NCI-H1417 (cell line): ENCODE measurements around the gene FAM204A.

Source experiments
- DNase-seq, 3 experiments: peaks; one replicate each; lab custom pipeline; 2025; lab: John Stamatoyannopoulos, UW

FAM204A gene

GRCh38 chr10:118341791-118342637 lies at the start of gene FAM204A:
Gene FAM204A (minus strand): TSS chr10:118342324. CDS start chr10:118336415, 5,909 bp downstream.
- peak; percentile 89 to 95 (median 90) for DNase-seq

GRCh38 chr10:118383699-118384098 lies 41.6 kb upstream of the FAM204A start:
- no peak for DNase-seq

- DNase-seq: no peak
These were observed 41.1 kb upstream of the FAM204A start for GRCh38 chr10:118383063-118383689.

- DNase-seq: no peak
These were observed 32.3 kb upstream of the FAM204A start for GRCh38 chr10:118374404-118374803.

GRCh38 chr10:118373786-118374185 lies 31.7 kb upstream of the FAM204A start:
- DNase-seq: no peak

GRCh38 chr10:118370499-118370898 lies 28.4 kb upstream of the FAM204A start:
- peak in 2 of 3 experiments; percentile 8 to 69 for DNase-seq

GRCh38 chr10:118369641-118370205 lies 27.6 kb upstream of the FAM204A start:
- peak in 2 of 3 experiments; percentile 89 to 97 for DNase-seq

GRCh38 chr10:118365702-118366101 lies 23.6 kb upstream of the FAM204A start:
- DNase-seq: no peak

- DNase-seq: no peak
These were observed 20.0 kb upstream of the FAM204A start for GRCh38 chr10:118362103-118362502.

- peak in 2 of 3 experiments; percentile 52 to 86 for DNase-seq
These were observed 16.2 kb upstream of the FAM204A start for GRCh38 chr10:118358327-118358726.

- DNase-seq: peak in 2 of 3 experiments; percentile 41 to 70
These were observed 15.7 kb upstream of the FAM204A start for GRCh38 chr10:118357841-118358240.

- DNase-seq: peak in 2 of 3 experiments; percentile 52 to 77
These were observed 14.5 kb upstream of the FAM204A start for GRCh38 chr10:118356628-118357027.

GRCh38 chr10:118355234-118355633 lies 13.1 kb upstream of the FAM204A start:
- DNase-seq: no peak

- DNase-seq: no peak
These were observed 7.1 kb upstream of the FAM204A start for GRCh38 chr10:118349235-118349634.

GRCh38 chr10:118343549-118343948 lies 1.4 kb upstream of the FAM204A start:
- no peak for DNase-seq

GRCh38 chr10:118343115-118343514 lies 991 bp upstream of the FAM204A start:
- DNase-seq: no peak

GRCh38 chr10:118342638-118343020 lies 505 bp upstream of the FAM204A start:
- peak in 1 of 3 experiments; percentile 39 for DNase-seq

- peak in 2 of 3 experiments; percentile 20 to 39 for DNase-seq
These were observed 1.6 kb downstream of the FAM204A start for GRCh38 chr10:118340486-118340885.

GRCh38 chr10:118339111-118339510 lies 3.0 kb downstream of the FAM204A start:
- peak in 2 of 3 experiments; percentile 10 to 57 for DNase-seq

- no peak for DNase-seq
These were observed 4.8 kb downstream of the FAM204A start for GRCh38 chr10:118337356-118337755.

- DNase-seq: no peak
These were observed 8.3 kb downstream of the FAM204A start for GRCh38 chr10:118333871-118334270.

GRCh38 chr10:118332948-118333710 lies 9.0 kb downstream of the FAM204A start:
- DNase-seq: peak; percentile 38 to 86 (median 40)
